Measurements from ENCODE around the gene SMURF2. TPM values are rescaled to one million over a fixed set of nuclear protein-coding genes. Genes with fewer than 3 reads are reported as not detected.

SMURF2 gene
- total and polyA plus RNA-seq, 9 of the 15 experiments (the other 6 are each of a cell fraction or from before 2014, with no cell fraction given) = 3.8 to 22.0 (median 14.8) TPM

DNA sequence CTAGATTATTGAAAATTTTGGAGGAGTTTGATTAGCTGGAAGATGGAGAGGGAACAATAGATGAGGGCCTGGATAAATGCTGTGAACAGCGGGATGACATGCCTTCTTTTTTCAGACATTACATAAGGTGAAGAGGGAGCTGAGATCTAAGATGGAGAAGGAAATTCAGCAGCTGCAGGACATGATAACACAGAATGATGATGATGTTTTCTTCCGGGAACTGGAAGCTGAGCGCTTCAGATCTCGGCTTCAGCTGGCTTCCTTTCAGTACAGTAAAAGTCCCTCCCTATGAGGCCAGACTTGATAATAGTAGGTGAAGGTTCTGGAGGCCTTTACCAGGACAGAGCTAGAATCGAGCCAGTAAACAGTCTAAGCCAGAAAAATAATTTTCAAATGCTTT lies 124.6 kb downstream of the SMURF2 start (continued):
- peak; percentile 29; the same call in 1 of the 2 replicates for TF ChIP-seq PKNOX1 (IDR thresholded peaks at IDR 0.05)
- TF ChIP-seq TGIF2 (CRISPR knock-in tag; IDR thresholded peaks at IDR 0.05) = no peak
- no peak for TF ChIP-seq SNRNP70 (optimal IDR thresholded peaks at IDR 0.05; ENCODE audit: low read depth, low read length)
- TF ChIP-seq CAMTA2 (CRISPR knock-in tag; conservative IDR thresholded peaks at IDR 0.05) = no peak
- TF ChIP-seq, protein P1, sequence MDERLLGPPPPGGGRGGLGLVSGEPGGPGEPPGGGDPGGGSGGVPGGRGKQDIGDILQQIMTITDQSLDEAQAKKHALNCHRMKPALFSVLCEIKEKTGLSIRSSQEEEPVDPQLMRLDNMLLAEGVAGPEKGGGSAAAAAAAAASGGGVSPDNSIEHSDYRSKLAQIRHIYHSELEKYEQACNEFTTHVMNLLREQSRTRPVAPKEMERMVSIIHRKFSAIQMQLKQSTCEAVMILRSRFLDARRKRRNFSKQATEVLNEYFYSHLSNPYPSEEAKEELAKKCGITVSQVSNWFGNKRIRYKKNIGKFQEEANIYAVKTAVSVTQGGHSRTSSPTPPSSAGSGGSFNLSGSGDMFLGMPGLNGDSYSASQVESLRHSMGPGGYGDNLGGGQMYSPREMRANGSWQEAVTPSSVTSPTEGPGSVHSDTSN (CRISPR knock-in tag; IDR thresholded peaks at IDR 0.05; ENCODE audit: low read depth) = no peak
- TF ChIP-seq, protein P1 (tag; conservative IDR thresholded peaks at IDR 0.05; ENCODE audit: low read depth) = no peak
- TF ChIP-seq FOS (IDR thresholded peaks at IDR 0.05; ENCODE audit: extremely low read depth, insufficient read length) = no peak
- TF ChIP-seq MYNN (IDR thresholded peaks at IDR 0.05) = peak; percentile 99
- TF ChIP-seq MYNN (CRISPR knock-in tag; IDR thresholded peaks at IDR 0.05) = peak; percentile 79; the same call in 1 of the 2 replicates
- TF ChIP-seq ZNF133 (CRISPR knock-in tag; IDR thresholded peaks at IDR 0.05) = no peak
- TF ChIP-seq ZNF212 (CRISPR knock-in tag; IDR thresholded peaks at IDR 0.05) = no peak
- no peak for TF ChIP-seq HOXB6 (CRISPR knock-in tag; IDR thresholded peaks at IDR 0.05; ENCODE audit: borderline replicate concordance)
- no peak for TF ChIP-seq NR0B1 (IDR thresholded peaks at IDR 0.05; ENCODE audit: partially characterized antibody)
- TF ChIP-seq TCFL5 (CRISPR knock-in tag; conservative IDR thresholded peaks at IDR 0.05) = no peak
- TF ChIP-seq HDAC1 (IDR thresholded peaks at IDR 0.05) = peak in 1 of 2 experiments; percentile 76; a peak in 2 of 4 replicates
- no peak for TF ChIP-seq TRIM28 (IDR thresholded peaks at IDR 0.05)
- TF ChIP-seq PHB2 (IDR thresholded peaks at IDR 0.05; ENCODE audit: low read depth) = peak; percentile 47; the same call in 1 of the 2 replicates
- TF ChIP-seq BCL6 (CRISPR knock-in tag; IDR thresholded peaks at IDR 0.05) = no peak
- no peak for TF ChIP-seq XRCC3 (IDR thresholded peaks at IDR 0.05)
- TF ChIP-seq ZBTB17 (CRISPR knock-in tag; IDR thresholded peaks at IDR 0.05) = no peak
- TF ChIP-seq MAFK (IDR thresholded peaks at IDR 0.05; ENCODE audit: low read length) = no peak
- TF ChIP-seq ZNF699 (CRISPR knock-in tag; IDR thresholded peaks at IDR 0.05; ENCODE audit: insufficient replicate concordance) = no peak
- no peak for TF ChIP-seq BCOR (IDR thresholded peaks at IDR 0.05)
- TF ChIP-seq KDM4B (IDR thresholded peaks at IDR 0.05; ENCODE audit: borderline replicate concordance in 2 of 2, low read depth in 1 of 2) = no peak
- TF ChIP-seq ZNF785 (CRISPR knock-in tag; IDR thresholded peaks at IDR 0.05) = no peak
- TF ChIP-seq TCF7L2 (IDR thresholded peaks at IDR 0.05; ENCODE audit: low read depth, low read length) = no peak

Measured in K562 (cell line).